Measurements from ENCODE around the gene DDX42.

DDX42 gene

GRCh38 chr17:63774141-63774968 is at the start of gene DDX42:
Gene DDX42 (plus strand): TSS chr17:63774170. CDS start chr17:63787050, 12,880 bp downstream.
- peak; percentile 39 for DNase-seq

DNA sequence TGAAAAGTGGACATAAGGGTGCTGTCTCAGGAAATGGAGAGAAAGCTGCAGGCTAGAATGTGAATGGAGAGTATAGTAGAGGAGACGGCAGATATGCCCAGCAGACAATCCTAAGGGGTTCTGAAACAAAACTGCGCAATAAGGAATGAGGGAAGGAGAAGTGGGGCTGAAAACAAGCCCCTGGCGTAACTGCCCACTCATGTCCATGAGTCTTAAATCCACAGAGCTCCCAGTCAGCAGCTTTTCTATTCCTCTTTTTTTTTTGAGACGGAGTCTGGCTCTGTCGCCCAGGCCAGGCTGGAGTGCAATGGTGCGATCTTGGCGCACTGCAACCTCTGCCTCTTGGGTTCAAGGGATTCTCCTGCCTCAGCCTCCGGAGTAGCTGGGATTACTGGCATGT is 38.3 kb upstream of the DDX42 start:
- DNase-seq, result peak; percentile 67

- no peak for DNase-seq
Measured at GRCh38 chr17:63740464-63741142, 33.4 kb upstream of the DDX42 start.

DNA sequence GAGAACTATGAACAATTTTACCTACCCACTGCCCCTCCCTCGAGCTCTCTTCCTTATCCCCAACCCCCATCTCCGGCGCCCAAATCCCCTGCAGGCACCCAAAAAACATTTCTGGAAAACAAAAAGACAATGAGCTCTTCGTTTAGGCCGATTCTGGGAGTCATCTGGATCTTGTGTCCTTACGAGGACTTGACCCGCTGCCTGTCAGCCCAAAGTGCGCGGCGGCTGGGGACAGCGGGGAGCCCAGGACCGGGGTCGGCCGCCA is 32.9 kb upstream of the DDX42 start:
- DNase-seq, result peak; percentile 24

DNA sequence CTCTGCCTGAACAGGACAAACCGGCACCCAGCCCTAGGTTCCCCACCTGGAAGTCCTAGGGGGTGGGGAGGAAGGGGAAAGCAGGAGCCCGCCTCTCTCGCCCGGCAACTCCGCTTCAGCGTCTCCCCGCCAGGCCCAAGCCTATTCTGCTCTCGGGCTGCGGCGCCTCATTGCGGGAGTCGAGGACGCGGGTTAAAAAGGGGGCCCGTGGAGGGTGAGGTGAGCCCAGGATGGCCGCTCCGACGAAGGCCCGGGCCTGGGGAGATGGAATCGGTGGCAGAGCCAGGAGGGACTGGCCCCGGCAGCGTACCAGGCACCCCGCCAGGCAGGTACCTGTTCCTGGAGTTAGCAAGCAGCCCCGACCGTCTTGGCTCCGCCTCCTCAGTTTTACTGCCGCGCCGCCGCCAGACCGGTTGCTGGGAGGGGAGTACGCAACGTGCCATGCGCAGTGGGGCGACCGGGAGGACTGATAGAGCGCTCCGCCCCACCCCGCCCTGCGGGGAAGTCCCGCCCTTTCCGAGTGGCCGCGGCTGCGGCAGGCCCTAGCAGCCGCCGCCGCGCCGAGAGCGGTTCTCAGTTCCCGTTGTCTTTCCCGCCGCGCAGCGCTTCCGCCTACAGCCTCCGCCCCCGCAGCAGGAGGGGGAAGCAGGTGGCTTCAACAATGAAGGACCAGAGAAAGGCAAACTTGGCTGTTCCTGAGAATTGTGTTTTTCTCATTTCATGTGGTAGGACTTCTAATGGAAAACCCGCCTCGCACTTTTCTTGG is 32.4 kb upstream of the DDX42 start, which contains the start of gene STRADA:
STRADA (minus strand) TSS at position 392 of the 766 bp plus-strand sequence. CDS start 13,430 bp downstream, outside the sequence.
- DNase-seq, result peak; percentile 98

DNA sequence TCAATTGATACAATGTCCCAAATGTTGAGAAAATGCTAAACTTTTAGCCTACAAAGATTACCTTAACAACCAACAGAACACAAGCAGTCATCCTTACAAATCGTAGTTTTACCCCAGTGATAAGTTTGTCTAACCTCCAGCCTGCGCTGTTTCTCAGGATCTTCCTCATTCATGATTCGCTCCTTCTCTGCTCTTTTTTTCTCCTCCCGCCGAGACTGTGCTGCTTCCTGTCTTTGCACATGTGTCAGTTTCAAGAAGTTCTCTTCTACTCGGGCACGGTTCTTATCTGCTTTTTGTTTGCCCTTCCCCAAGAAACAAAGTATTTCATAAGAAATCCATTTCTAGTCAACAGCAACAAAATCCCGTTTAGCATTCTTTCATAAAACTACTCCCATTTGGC is 22.2 kb upstream of the DDX42 start:
- peak; percentile 78 for DNase-seq

DNA sequence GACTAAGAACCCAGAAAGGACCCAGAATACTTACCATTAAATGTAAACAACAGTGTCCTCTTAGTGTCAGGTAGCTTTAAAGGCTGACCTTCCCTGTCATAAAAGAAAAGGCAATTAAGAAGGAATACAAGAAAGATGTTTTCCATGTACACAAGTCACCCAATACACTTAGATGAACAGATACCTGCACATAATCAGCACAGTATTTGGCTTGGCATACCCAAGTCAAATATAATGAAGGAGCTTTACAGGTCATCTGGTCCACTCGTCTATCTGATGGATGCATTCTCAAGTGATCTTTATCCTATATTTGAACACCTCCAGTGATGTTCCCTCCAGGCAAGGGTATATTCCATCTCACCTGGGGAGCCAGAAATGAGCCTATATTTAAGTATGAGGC is 21.3 kb upstream of the DDX42 start:
- no peak for DNase-seq

- DNase-seq, result no peak
Measured at GRCh38 chr17:63753215-63753614, 20.8 kb upstream of the DDX42 start.

- DNase-seq, result no peak
Measured at GRCh38 chr17:63754046-63754445, 19.9 kb upstream of the DDX42 start.

DNA sequence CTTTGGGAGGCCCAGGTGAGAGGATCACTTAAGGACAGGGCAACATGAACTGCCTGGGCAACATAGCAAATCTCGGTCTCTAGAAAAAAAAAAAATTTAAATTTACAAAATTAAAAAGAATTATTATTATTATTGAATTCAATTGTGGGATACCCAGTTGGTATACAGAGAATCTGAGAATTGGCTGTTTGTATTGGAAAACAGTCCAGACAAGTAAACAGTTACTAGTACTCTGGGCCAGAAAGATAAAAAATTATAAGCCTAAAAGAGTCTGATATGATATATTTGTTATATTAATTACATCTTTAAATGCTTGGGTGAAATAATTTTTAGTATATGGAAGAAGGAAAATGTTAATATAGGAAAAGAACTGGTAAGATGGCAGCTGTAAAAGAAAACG is 15.5 kb upstream of the DDX42 start:
- DNase-seq, result no peak

DNA sequence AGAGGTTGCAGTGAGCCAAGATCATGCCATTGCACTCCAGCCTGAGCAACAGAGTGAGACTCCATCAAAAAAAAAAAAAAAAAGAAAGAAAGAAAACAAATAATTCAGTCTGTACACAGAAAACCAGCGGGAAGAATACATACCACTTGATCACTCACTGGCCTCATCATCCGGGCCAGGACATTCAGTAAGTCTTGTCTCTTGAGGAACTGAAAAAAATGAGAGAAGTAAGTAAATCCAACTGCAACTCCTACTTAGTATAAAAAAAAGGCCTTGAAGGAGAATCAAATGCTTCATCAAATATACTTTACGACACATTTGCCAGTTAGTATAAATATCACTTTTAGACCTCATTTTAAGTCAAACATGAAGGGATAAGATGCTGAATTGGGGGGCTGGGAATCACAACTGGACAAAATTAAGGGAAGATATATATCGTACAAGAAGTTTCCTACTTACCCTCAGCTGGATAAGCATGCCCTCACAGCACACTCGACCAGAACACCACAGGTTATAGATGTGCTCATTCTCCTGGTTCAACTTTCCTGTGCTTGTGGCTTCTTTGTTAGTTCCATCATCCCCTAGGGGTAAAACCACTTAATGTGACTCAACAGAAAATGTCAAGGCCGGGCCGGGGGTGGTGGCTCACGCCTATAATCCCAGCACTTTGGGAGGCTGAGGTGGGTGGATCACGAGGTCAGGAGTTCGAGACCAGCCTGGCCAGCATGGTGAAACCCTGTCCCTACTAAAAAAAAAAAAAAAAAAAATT is 13.0 kb upstream of the DDX42 start:
- peak; percentile 68 for DNase-seq

GRCh38 chr17:63762161-63763078 is 11.6 kb upstream of the DDX42 start:
- DNase-seq, result peak; percentile 48

- DNase-seq, result no peak
Measured at GRCh38 chr17:63764716-63765115, 9.3 kb upstream of the DDX42 start.

GRCh38 chr17:63766754-63767153 is 7.2 kb upstream of the DDX42 start:
- no peak for DNase-seq

- DNase-seq, result no peak
Measured at GRCh38 chr17:63768433-63768832, 5.5 kb upstream of the DDX42 start.

DNA sequence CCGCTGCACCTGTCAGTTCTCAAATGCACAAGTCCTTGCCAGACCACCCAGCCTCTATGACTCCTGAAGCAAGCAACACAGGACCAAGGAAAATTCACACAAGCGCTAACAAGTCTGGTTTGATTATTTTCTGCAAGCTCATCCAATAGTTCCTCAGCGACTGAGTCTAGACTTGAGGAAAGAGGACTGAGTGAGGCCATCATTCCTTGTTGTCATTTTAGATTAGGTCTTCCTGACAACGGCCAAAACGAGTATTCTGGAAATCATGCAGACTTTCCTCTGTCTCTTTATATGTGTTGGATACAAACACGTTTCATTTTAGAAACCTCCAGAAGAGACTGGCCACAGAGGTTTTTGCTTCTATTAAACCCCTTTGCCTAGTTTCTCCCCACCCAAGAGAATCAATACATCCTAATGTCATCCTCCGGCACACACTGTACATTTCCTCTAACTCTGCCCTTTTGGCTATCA is 1.1 kb upstream of the DDX42 start:
- DNase-seq, result no peak

- DNase-seq, result peak; percentile 99
Measured at GRCh38 chr17:63773272-63774140, 464 bp upstream of the DDX42 start, which contains the start of gene CCDC47. Gene CCDC47 (minus strand): TSS chr17:63773597. CDS start chr17:63766175, 7,422 bp downstream.

DNA sequence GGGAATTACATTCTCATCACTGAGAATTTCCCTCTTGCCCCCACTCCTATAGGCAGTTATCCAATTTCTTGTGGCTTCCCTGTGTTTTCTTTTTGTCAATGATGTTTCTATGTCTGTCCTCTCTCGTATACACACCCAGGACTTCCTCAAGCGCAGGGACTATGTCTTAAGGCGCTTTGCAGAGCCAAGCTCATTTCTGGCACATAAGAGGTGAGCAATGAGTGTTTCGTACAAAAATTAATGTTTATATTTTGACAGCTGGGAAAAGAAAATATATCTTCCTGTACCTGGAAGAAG is 947 bp downstream of the DDX42 start:
- peak; percentile 32 for DNase-seq

DNA sequence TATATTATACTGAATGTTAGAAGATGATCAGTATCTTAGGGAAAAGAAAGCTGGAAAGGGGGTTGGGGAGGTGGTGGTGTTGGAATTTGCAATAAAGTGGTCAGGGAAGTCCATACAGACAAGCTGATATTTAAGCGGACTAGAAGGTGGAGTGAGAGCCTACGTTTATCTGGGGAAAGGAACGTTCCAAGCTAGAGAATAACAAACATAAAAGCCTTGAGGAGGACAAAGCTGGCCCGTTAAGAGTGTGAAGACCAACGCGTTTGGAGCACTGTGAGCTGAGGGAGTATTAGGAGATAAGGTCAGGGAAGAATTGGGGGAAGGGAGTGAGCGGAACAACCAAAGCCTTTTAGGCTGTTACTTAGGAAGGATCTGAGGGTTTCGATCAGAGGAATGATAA is 1.4 kb downstream of the DDX42 start:
- no peak for DNase-seq

DNA sequence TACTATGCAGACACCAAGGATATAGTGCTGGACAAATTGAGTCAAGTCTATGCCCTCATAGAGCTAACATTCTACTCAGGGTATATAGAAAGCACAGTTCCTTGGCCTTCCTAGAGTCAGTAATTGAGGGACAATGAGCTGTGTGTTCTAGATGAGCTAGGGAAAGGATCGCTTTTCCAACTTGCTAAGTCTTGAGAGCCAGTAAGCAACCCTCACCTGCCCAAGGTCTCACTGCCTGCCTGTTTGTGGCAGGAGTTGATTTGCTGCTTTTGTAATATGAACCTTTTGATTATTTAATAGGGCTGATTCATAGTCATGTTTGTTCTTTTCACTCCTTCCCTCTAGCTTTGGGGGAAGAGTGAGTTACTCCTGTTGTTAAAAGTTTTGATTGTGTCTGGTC is 6.5 kb downstream of the DDX42 start:
- DNase-seq, result no peak

DNA sequence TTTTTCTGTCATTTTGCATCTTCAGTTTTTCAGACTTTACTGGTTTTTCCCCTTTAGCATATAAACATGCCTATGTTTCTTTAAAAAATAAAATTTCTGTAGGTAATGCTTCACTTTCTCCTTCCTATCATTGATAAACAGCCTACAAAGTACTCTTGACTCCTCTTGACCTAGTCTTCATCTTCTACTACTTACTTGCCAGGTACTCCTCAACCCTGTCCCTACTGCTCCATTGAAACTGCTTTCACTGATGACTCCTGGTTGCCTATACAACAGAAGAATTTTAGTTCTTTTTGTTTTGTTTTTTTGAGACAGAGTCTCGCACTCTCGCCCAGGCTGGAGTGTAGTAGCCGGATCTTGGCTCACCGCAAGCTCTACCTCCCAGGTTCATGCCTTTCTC is 7.0 kb downstream of the DDX42 start:
- DNase-seq, result no peak
